Retinal pigment epithelial cell (primary cell): Measurements from ENCODE around the gene SORBS1.

Experiments used
- DNase-seq: peaks from one replicate; pipeline ENCODE4 v3.0.0-alpha.2; 2010; ENCODE audit warnings: low read depth
- H3K4me3 ChIP-seq: 2 replicates; pipeline ENCODE4 v1.5.1; 2011; ENCODE audit warnings: mild to moderate bottlenecking, low read length, control low read depth, moderate library complexity
- CTCF ChIP-seq: conservative IDR thresholded peaks from 2 replicates; pipeline ENCODE4 v1.5.1; 2011; ENCODE audit warnings: low read depth, low read length, control low read depth, inconsistent platforms

Gene SORBS1

GRCh38 chr10:95276367-95277200 is 284.6 kb downstream of the SORBS1 start:
- no peak for DNase-seq
- no peak for TF ChIP-seq CTCF
- H3K4me3 ChIP-seq: no peak overlapping the region

- no peak for TF ChIP-seq CTCF
- no peak for DNase-seq
- H3K4me3 ChIP-seq: no peak overlapping the region
Measured at GRCh38 chr10:95275726-95276366, 285.3 kb downstream of the SORBS1 start.

DNA sequence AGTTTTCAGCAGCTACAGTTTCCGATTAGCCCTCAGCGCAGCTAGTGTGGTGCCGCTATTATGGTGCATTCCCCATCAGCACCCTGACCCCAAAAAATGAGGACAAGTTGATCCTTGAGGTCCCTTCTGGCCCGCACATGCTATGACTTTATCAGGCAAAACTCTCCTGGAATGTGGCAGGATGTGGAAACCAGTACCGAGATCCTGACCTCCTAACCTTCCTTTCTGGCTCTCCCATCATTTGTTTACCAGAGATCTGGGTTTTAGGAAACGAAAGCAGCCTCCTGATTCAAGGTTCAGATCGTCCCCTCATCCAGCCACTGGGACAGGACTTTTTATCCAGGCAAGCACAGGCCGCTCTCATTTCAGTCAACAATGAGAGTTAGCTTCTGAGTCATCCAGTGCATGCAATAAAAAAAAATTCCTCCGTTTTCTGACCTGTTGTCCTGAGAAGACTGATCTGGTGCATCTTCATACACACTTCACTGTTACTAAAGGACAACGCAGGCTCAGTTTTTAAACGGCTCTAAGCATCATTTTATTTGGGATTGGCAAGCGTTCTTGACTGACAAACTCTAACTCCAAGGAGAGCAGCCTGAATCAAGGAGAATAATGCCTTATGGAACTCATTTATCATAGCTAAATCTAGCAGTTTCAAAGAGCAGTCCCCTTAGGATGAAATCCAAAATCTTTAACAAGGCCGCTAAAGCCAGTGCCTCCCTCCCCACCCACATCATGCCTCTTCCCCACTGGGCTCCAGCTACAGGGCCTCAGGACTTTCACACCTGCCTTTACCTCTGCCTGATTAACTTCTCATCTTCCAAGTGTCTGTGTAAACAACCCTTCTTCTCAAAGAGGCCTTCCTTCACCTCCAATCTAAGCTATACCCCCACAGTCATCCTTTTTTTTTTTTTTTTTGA is 287.5 kb downstream of the SORBS1 start:
- H3K4me3 ChIP-seq: no peak overlapping the region
- no peak for DNase-seq
- no peak for TF ChIP-seq CTCF

GRCh38 chr10:95268438-95268837 is 292.7 kb downstream of the SORBS1 start:
- no peak for TF ChIP-seq CTCF
- no peak for DNase-seq
- no peak overlapping the region for H3K4me3 ChIP-seq

DNA sequence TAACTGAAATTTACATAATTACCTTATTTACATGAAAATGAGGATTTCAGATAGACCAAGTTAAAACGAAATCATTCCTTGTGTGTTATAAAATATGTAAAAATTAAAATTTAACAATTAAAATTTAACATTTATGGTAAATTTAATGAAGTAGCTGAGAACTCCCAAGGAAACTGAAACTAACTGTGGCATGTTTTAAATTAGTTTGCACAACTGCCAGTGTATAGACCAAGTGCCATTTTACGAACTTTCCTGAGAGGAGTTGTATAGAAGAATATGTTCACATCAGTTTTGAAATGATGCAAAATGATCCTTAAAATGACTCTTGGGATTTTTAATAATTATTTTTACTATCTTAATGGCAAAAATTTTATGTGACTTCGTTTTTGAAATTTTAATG is 293.9 kb downstream of the SORBS1 start:
- no peak overlapping the region for H3K4me3 ChIP-seq
- DNase-seq: no peak
- TF ChIP-seq CTCF: no peak

DNA sequence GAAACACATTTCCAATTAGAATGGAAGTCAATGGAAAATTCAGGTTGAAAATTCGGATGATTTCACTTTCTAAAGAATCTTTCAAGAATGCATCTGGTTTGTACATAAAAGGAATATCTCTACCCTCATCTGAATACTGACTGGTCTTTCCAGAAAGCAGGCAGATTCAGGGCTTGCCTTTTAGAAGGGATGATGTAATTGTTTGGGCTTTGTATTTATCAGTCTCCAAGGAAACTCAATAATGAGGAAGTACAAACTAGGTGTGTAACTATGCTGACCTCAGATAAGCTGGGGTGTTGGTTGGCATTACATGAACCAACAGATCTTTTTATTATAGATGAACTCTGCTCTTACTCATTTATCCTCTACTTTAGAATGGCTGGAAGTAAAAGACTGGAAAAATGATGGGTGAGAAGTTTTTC is 294.5 kb downstream of the SORBS1 start:
- TF ChIP-seq CTCF: no peak
- peak; percentile 89 for DNase-seq
- no peak overlapping the region for H3K4me3 ChIP-seq
